ENCODE results near the gene C12orf75.

DNA sequence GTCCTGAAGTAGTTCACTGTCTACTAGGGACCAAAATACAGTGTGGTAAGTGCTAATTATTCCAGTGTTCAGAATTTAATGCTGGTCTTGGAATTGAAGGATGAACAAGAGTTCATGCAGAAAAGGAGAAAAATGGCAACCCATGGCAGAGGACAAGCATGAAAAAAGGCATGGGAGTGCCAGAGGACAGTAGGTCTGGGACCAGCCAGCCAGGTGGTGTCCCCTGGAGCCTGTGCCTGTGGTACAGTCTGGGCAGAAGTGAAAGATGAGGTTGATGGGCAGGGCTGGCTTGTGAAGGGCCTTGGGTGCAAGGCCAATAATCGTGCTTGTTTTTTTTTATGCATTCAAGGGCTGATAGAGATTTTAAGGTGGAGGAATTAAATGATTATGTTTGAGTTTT lies 21.0 kb downstream of the C12orf75 start:
- TF ChIP-seq CBX3 (IDR thresholded peaks at IDR 0.05; ENCODE audit: borderline replicate concordance, low read depth) (no peak), NR2F1 (conservative IDR thresholded peaks at IDR 0.05) (no peak), ZNF24 (IDR thresholded peaks at IDR 0.05) (no peak), HCFC1 (IDR thresholded peaks at IDR 0.05; ENCODE audit: low read length) (no peak), JUND (IDR thresholded peaks at IDR 0.05; ENCODE audit: low read depth, low read length) (no peak), SUZ12 (IDR thresholded peaks at IDR 0.05; ENCODE audit: unreplicated experiment) (no peak)
- TF ChIP-seq, protein P1, sequence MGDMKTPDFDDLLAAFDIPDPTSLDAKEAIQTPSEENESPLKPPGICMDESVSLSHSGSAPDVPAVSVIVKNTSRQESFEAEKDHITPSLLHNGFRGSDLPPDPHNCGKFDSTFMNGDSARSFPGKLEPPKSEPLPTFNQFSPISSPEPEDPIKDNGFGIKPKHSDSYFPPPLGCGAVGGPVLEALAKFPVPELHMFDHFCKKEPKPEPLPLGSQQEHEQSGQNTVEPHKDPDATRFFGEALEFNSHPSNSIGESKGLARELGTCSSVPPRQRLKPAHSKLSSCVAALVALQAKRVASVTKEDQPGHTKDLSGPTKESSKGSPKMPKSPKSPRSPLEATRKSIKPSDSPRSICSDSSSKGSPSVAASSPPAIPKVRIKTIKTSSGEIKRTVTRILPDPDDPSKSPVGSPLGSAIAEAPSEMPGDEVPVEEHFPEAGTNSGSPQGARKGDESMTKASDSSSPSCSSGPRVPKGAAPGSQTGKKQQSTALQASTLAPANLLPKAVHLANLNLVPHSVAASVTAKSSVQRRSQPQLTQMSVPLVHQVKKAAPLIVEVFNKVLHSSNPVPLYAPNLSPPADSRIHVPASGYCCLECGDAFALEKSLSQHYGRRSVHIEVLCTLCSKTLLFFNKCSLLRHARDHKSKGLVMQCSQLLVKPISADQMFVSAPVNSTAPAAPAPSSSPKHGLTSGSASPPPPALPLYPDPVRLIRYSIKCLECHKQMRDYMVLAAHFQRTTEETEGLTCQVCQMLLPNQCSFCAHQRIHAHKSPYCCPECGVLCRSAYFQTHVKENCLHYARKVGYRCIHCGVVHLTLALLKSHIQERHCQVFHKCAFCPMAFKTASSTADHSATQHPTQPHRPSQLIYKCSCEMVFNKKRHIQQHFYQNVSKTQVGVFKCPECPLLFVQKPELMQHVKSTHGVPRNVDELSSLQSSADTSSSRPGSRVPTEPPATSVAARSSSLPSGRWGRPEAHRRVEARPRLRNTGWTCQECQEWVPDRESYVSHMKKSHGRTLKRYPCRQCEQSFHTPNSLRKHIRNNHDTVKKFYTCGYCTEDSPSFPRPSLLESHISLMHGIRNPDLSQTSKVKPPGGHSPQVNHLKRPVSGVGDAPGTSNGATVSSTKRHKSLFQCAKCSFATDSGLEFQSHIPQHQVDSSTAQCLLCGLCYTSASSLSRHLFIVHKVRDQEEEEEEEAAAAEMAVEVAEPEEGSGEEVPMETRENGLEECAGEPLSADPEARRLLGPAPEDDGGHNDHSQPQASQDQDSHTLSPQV (IDR thresholded peaks at IDR 0.05), result no peak
- TF ChIP-seq, protein P2, sequence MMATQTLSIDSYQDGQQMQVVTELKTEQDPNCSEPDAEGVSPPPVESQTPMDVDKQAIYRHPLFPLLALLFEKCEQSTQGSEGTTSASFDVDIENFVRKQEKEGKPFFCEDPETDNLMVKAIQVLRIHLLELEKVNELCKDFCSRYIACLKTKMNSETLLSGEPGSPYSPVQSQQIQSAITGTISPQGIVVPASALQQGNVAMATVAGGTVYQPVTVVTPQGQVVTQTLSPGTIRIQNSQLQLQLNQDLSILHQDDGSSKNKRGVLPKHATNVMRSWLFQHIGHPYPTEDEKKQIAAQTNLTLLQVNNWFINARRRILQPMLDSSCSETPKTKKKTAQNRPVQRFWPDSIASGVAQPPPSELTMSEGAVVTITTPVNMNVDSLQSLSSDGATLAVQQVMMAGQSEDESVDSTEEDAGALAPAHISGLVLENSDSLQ (IDR thresholded peaks at IDR 0.05), result peak; percentile 66; the same call in 1 of the 2 replicates
- TF ChIP-seq, protein P3, sequence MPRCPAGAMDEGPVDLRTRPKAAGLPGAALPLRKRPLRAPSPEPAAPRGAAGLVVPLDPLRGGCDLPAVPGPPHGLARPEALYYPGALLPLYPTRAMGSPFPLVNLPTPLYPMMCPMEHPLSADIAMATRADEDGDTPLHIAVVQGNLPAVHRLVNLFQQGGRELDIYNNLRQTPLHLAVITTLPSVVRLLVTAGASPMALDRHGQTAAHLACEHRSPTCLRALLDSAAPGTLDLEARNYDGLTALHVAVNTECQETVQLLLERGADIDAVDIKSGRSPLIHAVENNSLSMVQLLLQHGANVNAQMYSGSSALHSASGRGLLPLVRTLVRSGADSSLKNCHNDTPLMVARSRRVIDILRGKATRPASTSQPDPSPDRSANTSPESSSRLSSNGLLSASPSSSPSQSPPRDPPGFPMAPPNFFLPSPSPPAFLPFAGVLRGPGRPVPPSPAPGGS (IDR thresholded peaks at IDR 0.05; ENCODE audit: borderline replicate concordance, insufficient read depth, low read depth, low read length, poor library complexity, severe bottlenecking), result no peak
